HG03135 (cell line): ENCODE data around the gene MOGAT1.

ENCODE experiments used
- ATAC-seq: cut with Tn5 transposase; IDR thresholded peaks from one replicate; pipeline ENCODE4 v1.9.1; 2021; ENCODE audit warnings: mild to moderate bottlenecking, moderate library complexity; ENCODE audit not compliant: unreplicated experiment

Gene MOGAT1

GRCh38 chr2:222671259-222672067, at the start of gene MOGAT1:
MOGAT1 (plus strand) TSS chr2:222671658; CDS start chr2:222671786, 128 bp downstream.
- ATAC-seq, result no peak

- no peak for ATAC-seq
Measured at GRCh38 chr2:222621893-222622292, 49.6 kb upstream of the MOGAT1 start.

GRCh38 chr2:222622910-222623309, 48.5 kb upstream of the MOGAT1 start:
- ATAC-seq, result no peak

GRCh38 chr2:222623756-222624309, 47.6 kb upstream of the MOGAT1 start:
- no peak for ATAC-seq

- no peak for ATAC-seq
Measured at GRCh38 chr2:222627764-222628163, 43.7 kb upstream of the MOGAT1 start.

- no peak for ATAC-seq
Measured at GRCh38 chr2:222635295-222635694, 36.2 kb upstream of the MOGAT1 start.

GRCh38 chr2:222637067-222637466, 34.4 kb upstream of the MOGAT1 start:
- no peak for ATAC-seq

GRCh38 chr2:222641336-222641735, 30.1 kb upstream of the MOGAT1 start:
- no peak for ATAC-seq

- ATAC-seq, result no peak
Measured at GRCh38 chr2:222643134-222643533, 28.3 kb upstream of the MOGAT1 start.

GRCh38 chr2:222646008-222646407, 25.4 kb upstream of the MOGAT1 start:
- no peak for ATAC-seq

- no peak for ATAC-seq
Measured at GRCh38 chr2:222649801-222650200, 21.7 kb upstream of the MOGAT1 start.

- no peak for ATAC-seq
Measured at GRCh38 chr2:222651718-222652418, 19.6 kb upstream of the MOGAT1 start.

GRCh38 chr2:222652491-222653255, 18.8 kb upstream of the MOGAT1 start:
- no peak for ATAC-seq

- no peak for ATAC-seq
Measured at GRCh38 chr2:222653280-222653679, 18.2 kb upstream of the MOGAT1 start.

- ATAC-seq, result peak; percentile 92
Measured at GRCh38 chr2:222655787-222656525, 15.5 kb upstream of the MOGAT1 start, which contains the start of gene FARSB. FARSB (minus strand) TSS chr2:222656092; CDS start chr2:222656073, 19 bp downstream.

GRCh38 chr2:222656526-222657446, 14.7 kb upstream of the MOGAT1 start:
- ATAC-seq, result peak; percentile 27

- ATAC-seq, result no peak
Measured at GRCh38 chr2:222663479-222663878, 8.0 kb upstream of the MOGAT1 start.

GRCh38 chr2:222668494-222669154, 2.8 kb upstream of the MOGAT1 start:
- no peak for ATAC-seq

- ATAC-seq, result no peak
Measured at GRCh38 chr2:222669353-222669752, 2.1 kb upstream of the MOGAT1 start.
